Measurements from ENCODE around the gene TMEM86A.

TMEM86A gene

GRCh38 chr11:18700375-18700774, 1.8 kb downstream of the TMEM86A start:
- DNase-seq (ENCODE audit: low read depth), result no peak

DNA sequence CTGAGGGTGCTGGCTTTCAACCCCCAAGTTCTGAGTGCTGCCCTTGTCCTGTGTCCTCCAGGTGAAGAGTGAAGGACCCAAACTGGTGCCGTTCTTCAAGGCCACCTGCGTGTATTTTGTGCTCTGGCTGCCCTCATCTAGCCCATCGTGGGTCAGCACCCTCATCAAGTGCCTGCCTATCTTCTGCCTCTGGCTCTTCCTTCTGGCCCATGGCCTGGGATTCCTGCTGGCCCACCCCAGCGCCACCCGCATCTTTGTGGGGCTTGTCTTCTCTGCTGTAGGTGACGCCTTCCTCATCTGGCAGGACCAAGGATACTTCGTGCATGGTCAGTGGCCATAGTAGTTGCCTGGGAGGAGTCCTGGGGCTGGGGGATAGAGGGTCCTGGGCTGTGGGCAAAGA, 2.3 kb downstream of the TMEM86A start:
- DNase-seq (ENCODE audit: low read depth), result no peak

DNA sequence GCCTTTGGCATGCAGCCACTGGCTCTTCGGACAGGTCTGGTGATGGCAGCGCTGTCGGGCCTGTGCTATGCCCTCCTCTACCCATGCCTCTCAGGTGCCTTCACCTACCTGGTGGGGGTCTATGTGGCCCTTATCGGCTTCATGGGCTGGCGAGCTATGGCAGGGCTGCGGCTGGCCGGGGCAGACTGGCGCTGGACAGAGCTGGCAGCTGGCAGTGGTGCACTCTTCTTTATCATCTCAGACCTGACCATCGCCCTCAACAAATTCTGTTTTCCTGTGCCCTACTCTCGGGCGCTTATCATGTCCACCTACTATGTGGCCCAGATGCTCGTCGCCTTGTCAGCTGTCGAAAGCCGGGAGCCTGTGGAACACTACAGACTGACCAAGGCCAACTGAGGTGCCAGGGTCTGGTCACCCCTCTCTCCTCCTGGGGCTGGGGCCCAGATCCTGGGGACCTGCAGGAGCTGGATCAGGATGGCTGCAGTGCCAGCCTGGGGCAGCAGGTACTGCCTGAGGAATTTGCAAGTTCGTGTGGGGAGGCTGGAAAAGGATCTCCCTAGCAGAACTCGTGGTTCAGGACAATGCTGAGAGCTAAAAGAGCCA, 3.1 kb downstream of the TMEM86A start:
- no peak for DNase-seq (ENCODE audit: low read depth)

GRCh38 chr11:18703001-18703763, 4.6 kb downstream of the TMEM86A start:
- no peak for DNase-seq (ENCODE audit: low read depth)

DNA sequence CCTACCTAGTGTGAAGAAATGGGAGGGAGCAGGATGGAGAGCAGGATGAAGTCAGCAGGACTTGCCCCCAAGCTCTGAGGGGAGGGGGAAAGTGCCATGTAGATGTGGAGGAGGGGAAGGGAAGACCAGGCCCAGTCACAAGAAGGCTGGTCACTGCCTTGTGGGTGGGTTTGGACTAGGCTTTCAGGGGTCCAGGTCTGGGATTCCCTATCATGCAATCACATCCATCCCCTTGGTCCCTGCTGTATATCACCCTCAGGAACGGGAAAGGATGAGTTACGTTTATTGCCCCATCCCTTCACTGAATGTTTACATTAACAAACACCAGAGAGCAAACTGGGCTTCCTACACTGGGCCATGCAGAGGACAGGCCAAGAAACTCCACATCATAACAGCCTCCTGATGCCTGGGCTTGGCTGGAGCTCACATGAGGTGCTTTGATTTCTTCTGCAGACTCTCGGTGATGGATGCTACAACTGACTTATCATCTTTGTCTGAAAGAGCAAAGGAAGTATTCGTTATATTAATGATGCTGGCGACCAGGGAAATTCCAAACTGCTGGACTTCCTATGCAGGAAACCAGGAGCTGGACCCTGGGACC, 5.6 kb downstream of the TMEM86A start:
- DNase-seq (ENCODE audit: low read depth), result no peak

DNA sequence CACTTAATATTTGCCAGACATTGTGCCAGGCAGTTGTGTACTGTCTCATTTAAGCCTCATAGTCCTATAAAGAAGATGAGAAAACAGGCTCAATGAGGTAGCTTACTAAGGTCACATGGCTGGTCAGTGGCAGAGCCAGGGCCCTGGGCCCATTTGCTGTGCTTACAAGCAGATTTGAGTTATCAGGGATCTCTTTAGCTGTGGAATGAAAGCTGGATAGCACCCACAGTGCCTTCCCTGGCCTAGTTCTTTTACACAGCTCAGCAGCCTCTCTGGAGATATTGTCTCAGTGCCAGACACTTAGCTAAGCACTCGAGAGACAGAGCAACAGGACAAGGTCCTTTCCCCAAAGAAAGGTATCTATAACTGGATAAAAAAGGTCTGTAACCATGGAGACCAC, 6.1 kb downstream of the TMEM86A start:
- no peak for DNase-seq (ENCODE audit: low read depth)

DNA sequence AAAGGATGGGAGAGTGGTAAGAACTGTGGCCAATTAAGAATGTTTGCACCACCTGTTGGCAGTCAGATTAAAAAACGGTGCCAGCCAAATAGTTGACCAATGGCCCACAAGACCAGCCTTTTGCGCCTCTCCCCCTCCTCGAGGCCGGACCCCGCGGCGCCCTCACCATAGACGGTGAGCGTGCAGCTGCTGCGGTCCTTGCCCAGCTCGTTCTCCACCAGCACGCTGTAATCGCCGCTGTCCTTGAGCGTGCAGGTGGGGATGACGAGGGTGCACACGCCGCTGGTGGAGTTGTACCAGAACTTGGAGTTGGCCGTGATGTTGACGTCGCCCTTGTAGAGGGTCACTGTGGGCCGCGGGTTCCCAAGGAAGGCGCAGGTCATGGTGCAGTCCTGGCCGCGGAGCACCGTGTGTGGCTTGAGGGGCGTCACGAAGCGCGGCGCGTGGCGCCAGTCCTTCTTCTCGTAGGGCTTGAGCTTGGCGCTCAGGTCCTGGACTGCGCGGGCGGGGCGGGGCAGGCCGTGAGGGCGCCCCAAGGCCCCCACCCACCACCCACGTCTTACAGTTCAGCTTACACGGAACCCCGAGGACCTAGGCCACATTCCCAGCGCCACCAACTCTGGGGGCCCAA, 7.2 kb downstream of the TMEM86A start:
- DNase-seq (ENCODE audit: low read depth), result no peak

GRCh38 chr11:18706330-18707243, 8.0 kb downstream of the TMEM86A start:
- no peak for DNase-seq (ENCODE audit: low read depth)

DNA sequence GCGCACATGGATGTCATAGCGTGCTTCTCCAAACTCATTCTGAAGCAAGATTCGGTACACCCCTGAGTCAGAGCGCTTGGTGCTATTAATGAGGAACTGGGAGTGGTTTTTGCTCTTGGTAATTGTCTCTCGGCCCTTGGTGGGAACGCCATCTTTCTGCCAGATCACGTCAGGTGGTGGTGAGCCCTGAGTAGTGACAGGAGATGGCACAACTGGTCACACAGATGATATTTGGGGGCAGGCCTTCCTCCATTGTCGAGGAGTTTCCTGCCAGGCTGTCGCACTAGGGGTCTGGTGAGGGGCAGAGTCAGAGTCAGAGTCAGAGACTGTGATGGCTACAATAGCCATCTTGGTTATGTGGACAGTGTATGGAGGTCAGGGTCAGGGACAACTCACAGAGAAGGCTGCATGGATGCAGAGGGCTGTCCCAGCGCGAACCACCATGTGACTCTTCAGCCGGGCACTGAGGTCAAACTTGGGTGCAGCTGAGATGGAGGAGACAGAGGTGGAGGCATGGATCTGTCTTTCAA, 9.3 kb downstream of the TMEM86A start:
- DNase-seq (ENCODE audit: low read depth), result no peak

DNA sequence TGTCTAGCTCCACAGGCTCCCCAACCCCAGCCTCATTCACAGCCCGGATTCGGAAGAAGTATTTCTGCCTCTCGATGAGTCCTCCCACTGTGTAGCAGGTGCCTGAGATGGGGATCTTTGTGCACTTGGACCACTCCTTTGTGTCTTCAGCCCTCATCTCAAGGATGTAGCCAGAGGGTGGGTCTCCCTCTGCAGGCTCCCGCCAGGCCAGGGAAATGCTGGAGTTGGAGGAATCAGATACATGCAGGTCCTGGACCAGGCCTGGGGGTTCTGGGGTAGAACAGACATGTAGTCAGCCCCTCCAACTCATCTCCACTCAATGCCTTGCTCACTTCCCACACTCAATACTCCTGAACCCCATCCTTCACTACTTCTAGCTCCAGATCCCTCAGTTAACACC, 10.8 kb downstream of the TMEM86A start:
- no peak for DNase-seq (ENCODE audit: low read depth)

DNA sequence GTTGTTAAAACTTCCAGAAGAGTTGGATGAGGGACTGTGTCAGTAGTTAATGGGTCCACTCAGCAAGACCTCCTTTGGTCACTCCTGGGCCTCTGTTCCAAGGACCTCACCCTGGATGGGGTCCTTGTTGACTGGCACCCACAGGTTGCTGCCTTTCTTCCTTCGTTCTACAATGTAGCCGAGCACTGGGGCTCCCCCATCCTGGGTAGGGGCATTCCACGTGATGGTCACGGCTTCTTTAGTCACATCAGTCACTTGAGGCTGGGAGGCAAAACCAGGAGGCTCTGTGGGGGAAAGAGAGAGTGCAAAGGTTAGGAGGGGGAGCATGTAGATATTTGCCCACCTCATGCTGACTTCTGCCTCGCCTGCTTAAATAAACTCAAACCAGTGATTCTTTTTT, 12.0 kb downstream of the TMEM86A start:
- DNase-seq (ENCODE audit: low read depth), result no peak

DNA sequence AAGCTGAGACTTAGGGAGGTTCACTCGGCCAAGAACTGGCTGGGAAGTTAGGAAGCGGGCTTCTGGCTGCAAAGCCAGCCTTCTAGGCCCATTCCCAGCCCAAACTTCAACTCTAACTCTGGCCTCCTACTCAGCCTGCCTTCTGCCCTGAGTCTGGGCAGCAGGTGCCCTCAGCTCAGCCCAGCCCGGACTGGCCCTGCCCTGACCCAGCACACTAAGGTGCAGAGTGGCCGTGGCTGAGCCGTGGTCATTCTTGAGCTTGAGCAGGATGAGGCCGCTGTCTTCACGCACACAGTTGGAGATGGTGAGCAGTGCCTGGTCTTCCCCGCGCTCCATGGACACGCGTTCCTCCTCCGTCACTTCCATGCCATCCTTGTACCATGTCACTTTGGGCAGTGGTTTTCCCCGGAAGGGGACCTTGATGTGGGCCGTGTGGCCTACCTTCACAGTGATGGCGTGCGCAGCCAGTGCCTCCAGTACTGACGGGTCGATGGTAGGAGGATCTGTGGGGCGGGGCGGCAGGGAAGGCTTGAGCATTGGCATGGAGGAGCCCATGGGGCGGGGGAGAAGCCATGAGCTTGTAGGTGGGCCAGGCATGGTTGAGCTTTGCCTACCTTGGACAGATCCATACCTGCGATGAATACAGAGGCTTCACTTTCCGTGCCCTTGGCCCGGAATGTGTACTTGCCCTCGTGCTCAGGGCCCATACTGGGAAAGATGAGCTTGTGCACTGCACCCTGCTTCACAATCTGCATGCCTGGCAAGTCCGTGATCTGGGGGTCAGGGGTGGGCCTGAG, 15.3 kb downstream of the TMEM86A start:
- DNase-seq (ENCODE audit: low read depth), result no peak

- DNase-seq (ENCODE audit: low read depth), result no peak
These were observed 15.8 kb downstream of the TMEM86A start for GRCh38 chr11:18714443-18714780.

- DNase-seq (ENCODE audit: low read depth), result no peak
These were observed 16.9 kb downstream of the TMEM86A start for GRCh38 chr11:18715476-18715875.

- DNase-seq (ENCODE audit: low read depth), result no peak
These were observed 21.7 kb downstream of the TMEM86A start for GRCh38 chr11:18720091-18720807.

- no peak for DNase-seq (ENCODE audit: low read depth)
These were observed 22.4 kb downstream of the TMEM86A start for GRCh38 chr11:18720808-18721560.

DNA sequence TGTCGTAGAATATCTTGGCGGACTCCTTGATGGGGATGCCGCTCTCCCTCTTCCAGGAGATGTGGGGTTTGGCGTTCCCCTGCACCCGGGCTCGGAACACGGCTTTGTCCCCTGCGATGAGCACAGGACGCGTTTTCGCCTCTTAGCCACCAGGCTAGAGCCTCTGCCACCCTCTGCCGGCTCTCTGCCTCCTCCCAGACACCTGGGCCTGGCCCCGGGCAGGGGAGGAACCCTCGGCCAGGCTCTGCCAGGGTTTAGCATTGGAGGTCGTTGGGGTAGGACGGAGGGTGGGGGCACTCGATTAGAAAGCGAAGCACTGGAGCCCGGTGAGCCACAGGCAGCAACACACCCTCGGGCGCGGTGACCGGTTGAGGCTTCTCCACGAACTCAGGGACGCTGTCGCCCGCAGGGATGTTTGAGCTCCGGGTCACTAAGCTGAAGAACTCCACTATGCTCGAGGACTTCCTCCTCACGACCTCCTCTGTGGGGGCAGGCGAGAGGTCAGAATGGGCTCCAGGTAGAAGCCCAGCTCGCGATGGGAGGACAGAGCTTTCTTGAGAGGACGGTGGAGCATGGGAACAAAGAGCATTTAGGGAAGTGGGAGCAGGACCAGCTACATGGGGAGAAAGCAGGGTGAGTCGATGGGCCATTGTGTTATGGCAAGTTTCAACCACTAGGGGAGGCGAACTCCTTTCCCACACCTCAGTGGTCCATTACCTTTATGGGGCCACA, 23.1 kb downstream of the TMEM86A start:
- DNase-seq (ENCODE audit: low read depth), result no peak

GRCh38 chr11:18722293-18722637, 23.7 kb downstream of the TMEM86A start:
- no peak for DNase-seq (ENCODE audit: low read depth)

- no peak for DNase-seq (ENCODE audit: low read depth)
These were observed 25.4 kb downstream of the TMEM86A start for GRCh38 chr11:18723991-18724390.

Measured in HS-27A (cell line).